ENCODE measurements around the gene TMTC2.

TMTC2 gene

DNA sequence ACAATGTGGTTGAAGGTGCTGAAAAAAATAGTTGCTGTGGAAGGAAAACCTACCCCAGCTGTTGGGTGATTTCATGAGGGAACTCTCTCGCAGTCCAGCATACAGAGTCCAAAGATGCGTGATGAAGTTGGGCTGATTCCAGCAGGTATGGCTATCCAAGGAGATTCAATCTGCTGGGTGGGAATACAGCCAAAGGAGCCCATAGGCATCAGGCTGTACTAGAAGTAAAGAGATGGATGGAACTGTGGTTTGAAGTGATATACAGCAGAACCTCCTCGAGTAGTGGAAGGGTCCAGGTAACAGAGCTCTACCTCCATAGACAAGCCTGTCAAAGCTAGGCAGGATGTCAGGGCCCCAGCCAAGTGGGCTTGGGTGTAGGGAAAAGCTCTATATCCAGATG is 11.5 kb upstream of the TMTC2 start:
- DNase-seq (ENCODE audit: extremely low read depth, low read depth): no peak
- no peak overlapping the region for H3K4me3 ChIP-seq (replicated peaks; ENCODE audit: low read depth, low read length)
- TF ChIP-seq, protein P1, sequence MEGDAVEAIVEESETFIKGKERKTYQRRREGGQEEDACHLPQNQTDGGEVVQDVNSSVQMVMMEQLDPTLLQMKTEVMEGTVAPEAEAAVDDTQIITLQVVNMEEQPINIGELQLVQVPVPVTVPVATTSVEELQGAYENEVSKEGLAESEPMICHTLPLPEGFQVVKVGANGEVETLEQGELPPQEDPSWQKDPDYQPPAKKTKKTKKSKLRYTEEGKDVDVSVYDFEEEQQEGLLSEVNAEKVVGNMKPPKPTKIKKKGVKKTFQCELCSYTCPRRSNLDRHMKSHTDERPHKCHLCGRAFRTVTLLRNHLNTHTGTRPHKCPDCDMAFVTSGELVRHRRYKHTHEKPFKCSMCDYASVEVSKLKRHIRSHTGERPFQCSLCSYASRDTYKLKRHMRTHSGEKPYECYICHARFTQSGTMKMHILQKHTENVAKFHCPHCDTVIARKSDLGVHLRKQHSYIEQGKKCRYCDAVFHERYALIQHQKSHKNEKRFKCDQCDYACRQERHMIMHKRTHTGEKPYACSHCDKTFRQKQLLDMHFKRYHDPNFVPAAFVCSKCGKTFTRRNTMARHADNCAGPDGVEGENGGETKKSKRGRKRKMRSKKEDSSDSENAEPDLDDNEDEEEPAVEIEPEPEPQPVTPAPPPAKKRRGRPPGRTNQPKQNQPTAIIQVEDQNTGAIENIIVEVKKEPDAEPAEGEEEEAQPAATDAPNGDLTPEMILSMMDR (IDR thresholded peaks at IDR 0.05; ENCODE audit: low read depth, low read length, missing control alignments): no peak

DNA sequence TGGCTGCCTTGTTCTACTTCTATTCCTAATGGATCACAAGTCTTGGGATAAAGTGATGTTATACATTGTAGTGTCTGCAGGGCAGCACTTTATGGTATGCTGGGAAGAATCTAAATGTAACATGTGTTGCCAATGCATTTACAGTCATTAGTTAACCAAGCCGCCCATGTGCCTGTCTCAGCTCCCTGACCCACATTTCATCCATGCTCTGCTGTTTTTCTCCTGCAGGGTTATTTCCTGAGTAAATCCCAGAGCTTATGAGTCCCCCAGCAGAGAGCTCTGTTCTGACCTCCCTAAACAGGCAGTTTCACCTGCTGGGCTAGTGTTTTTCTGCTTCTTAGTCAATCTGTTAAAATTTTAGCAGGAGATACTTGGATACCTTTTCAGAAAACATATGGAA is 4.4 kb upstream of the TMTC2 start:
- TF ChIP-seq, protein P1 (IDR thresholded peaks at IDR 0.05; ENCODE audit: low read depth, low read length, missing control alignments): no peak
- DNase-seq (ENCODE audit: extremely low read depth, low read depth): no peak
- no peak overlapping the region for H3K4me3 ChIP-seq (replicated peaks; ENCODE audit: low read depth, low read length)

DNA sequence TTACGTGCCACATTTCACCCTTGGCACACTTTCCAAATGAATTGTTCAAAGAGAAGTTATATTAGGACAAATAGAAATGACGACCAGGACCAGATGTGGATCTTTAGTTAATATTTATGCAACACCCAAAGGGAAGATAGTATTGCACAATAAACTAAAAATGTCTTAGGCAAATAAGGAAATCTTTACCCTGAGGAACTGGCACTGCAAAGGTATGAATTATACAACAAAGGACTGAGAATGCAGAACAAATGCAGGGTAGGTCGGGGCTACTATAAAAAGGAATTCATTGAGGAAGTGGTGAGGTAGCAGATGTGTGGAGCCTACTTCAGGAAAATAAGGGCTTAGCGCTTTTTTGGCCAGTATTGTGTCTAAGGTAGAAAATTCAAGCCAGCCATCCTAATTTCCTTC is 3.9 kb upstream of the TMTC2 start:
- TF ChIP-seq, protein P1 (IDR thresholded peaks at IDR 0.05; ENCODE audit: low read depth, low read length, missing control alignments): no peak
- no peak overlapping the region for H3K4me3 ChIP-seq (replicated peaks; ENCODE audit: low read depth, low read length)
- no peak for DNase-seq (ENCODE audit: extremely low read depth, low read depth)

DNA sequence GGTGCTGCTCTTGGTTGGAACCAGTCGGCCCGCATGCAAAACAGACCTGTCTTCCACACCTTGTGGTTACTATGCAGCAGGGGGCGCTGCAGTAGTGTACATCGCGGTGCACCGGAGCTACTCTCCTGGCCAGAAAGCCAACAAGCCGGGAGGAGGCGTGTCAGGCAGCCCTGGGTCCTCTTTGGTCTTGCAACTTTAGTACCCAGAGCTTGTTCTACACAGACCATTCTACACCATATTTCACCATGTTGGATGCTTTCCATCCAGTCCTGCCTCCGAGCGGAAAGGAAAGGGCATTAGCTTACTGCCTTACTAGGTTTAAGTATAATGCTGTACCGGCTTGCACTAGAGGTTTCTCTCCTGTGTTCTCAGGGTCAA is 927 bp upstream of the TMTC2 start:
- H3K4me3 ChIP-seq (replicated peaks; ENCODE audit: low read depth, low read length): peak overlapping the region; percentile 76

DNA sequence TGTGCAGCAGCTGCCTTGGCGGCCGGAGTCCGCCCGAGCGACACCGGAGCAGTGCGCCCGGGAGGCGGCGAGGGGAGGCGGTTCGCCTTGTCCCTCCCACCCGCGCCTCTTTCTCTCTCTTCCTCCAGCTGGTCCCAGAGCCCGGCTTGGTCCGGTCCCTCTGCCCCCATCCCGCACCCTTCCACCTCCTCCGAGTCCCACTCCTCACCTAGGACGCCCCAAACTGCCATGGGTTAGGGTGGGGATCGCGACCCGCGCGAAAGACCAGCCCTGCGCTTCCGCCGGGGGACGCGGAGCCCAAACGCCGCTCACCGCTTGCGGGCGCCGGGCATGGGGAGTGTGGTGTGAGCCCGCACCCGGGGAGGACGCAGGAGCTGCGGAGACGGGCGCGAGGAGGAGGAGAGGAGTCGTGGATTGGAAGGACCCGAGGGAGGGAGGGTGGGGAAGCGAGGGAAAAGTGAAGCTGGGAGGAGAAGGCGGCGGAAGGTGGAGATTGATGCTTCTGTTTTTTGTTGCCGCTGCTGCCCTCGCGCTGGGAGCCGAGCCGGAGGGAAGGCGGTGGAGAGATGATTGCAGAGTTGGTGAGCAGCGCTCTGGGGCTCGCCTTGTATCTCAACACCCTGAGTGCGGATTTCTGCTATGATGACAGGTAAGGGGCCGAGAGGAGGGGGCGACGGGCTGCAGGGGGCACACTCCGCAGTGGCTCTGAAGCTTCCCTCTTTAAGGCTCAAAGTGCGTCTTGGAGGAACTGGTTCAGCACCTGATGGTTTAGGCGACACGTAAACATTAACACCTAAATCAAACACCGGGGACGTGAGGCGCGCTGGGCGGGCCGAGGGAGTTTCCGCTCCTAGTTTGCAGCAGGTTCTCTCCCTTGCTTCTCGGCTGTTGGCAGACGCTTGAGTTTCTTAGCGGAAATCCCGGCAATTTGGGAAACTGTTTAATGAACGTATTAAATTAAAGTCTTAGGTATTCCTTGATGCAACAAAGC is 610 bp downstream of the TMTC2 start:
- H3K4me3 ChIP-seq (replicated peaks; ENCODE audit: low read depth, low read length): peak overlapping the region; percentile 76
- TF ChIP-seq, protein P1 (IDR thresholded peaks at IDR 0.05; ENCODE audit: low read depth, low read length, missing control alignments): no peak
- no peak for DNase-seq (ENCODE audit: extremely low read depth, low read depth)

More for the DNA sequence above, 927 bp upstream of the TMTC2 start:
- peak; percentile 77 for DNase-seq (ENCODE audit: extremely low read depth, low read depth)
- TF ChIP-seq, protein P1 (IDR thresholded peaks at IDR 0.05; ENCODE audit: low read depth, low read length, missing control alignments): peak; percentile 89

DNA sequence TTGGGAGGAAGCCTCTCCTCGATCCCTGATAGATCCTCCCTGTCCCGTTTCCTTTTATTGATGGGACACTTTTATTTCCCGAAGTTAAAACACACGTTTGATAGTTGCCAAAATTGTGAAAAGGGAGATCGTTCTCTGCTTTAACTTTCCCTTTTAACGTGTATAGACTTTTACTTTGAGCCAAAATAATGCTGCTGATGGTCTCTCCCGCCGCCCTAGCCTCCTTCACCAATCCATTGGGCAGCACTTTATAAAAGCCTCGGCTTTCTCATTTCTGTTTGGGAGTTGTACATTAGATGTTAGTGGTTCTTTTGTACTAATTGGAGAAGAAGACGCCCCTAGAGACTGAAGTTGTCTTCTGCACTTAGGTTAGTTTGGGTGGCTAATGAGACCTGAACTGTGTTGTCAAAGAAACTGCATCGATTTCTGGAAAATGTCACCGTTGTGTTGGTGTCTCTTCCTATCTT is 1.4 kb downstream of the TMTC2 start:
- no peak for DNase-seq (ENCODE audit: extremely low read depth, low read depth)
- peak overlapping the region; percentile 76 for H3K4me3 ChIP-seq (replicated peaks; ENCODE audit: low read depth, low read length)
- TF ChIP-seq, protein P1 (IDR thresholded peaks at IDR 0.05; ENCODE audit: low read depth, low read length, missing control alignments): no peak

Measured in HFF-Myc (cell line).